ENCODE results near the gene OR6C68. TPM values are rescaled to one million over a fixed set of nuclear protein-coding genes. Genes with fewer than 3 reads are reported as not detected.

The OR6C68 gene
- total and polyA plus RNA-seq, 9 of the 15 experiments (the other 6 are each of a cell fraction or from before 2014, with no cell fraction given), result not detected

DNA sequence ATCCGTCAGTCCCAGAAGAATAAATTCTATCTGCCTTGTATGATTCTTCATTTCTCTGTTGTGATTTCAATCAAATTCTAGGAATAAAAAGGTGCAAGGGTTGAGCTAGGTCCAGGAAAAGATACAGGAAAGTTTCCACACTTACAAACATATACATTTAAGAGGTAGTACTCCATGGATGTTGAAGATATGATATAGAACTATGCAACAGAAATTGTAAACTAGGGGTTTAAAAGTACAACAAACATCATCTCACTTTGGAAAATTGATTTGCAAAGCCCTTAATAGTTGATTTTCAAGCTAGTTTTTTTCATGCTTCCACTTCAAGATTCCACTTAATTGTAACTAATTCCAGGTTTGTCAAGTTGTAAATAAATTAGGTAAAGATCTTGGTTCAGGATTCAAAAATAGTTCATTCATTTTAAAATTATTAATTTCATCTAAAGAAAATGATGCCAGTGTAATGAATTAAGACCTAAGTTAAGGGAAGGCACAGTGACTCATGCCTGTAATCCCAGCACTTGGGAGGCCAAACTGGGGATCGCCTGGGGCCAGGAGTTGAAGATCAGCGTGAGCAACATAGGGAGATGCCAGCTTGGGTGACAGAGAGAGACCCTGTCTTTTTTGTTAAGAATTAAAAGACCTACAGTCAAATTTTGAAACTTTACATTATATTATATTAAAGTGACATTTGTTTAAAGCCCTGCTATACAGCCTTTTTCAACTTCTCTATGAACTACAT, 21.9 kb upstream of the OR6C68 start, which contains the start of gene OR6C70:
Gene OR6C70 (minus strand): TSS at position 51 of the 742 bp plus-strand sequence. CDS start 0 bp downstream, at position 51.
- Histone ChIP-seq H3K4me2 (ENCODE audit: insufficient read depth, low read length) (no peak within 1 kb of the TSS), H3K27ac (ENCODE audit: extremely low read depth, low read depth, low read length) (no peak within 1 kb of the TSS), H3K9me1 (ENCODE audit: control insufficient read depth, insufficient read depth, low read length) (no peaks in the 10 kb centered on the region), H3K4me3 (no peak within 1 kb of the TSS), H3K9ac (ENCODE audit: insufficient read depth in 1 of 2, low read depth in 2 of 2, low read length in 2 of 2) (no peak within 1 kb of the TSS), H3K27me3 (ENCODE audit: control insufficient read depth in 2 of 2, insufficient read depth in 2 of 2, low read length in 2 of 2) (no peaks in the 10 kb centered on the region; a peak in 1 of 5 replicates), H3K36me3 (ENCODE audit: control insufficient read depth, insufficient read depth, low read length) (no peaks in the 10 kb centered on the region), H3K9me3 (replicated peaks; ENCODE audit: control insufficient read depth, insufficient read depth, low read depth, low read length) (no peaks in the 10 kb centered on the region), H3K4me1 (replicated peaks in 1 of 2; ENCODE audit: control insufficient read depth in 2 of 2, insufficient read depth in 2 of 2, low read length in 2 of 2) (no peaks in the 10 kb centered on the region), H4K20me1 (replicated peaks; ENCODE audit: control insufficient read depth, insufficient read depth, low read length) (no peaks in the 10 kb centered on the region), H3K79me2 (ENCODE audit: control insufficient read depth, insufficient read depth, low read length) (no peaks in the 10 kb centered on the region), H2AFZ (ENCODE audit: low read depth, low read length) (no peak within 1 kb of the TSS)
- 0% methylated on average over 3 of the region's 3 CpGs for WGBS (ENCODE audit: insufficient coverage, low coverage, missing lambda C conversion rate)
- TF ChIP-seq U2AF2 (optimal IDR thresholded peaks at IDR 0.05; ENCODE audit: low read depth, low read length) (no peak), ZNF76 (CRISPR knock-in tag; IDR thresholded peaks at IDR 0.05; ENCODE audit: borderline replicate concordance) (no peak), SMARCA5 (IDR thresholded peaks at IDR 0.05) (no peak)
- TF ChIP-seq, protein P1, sequence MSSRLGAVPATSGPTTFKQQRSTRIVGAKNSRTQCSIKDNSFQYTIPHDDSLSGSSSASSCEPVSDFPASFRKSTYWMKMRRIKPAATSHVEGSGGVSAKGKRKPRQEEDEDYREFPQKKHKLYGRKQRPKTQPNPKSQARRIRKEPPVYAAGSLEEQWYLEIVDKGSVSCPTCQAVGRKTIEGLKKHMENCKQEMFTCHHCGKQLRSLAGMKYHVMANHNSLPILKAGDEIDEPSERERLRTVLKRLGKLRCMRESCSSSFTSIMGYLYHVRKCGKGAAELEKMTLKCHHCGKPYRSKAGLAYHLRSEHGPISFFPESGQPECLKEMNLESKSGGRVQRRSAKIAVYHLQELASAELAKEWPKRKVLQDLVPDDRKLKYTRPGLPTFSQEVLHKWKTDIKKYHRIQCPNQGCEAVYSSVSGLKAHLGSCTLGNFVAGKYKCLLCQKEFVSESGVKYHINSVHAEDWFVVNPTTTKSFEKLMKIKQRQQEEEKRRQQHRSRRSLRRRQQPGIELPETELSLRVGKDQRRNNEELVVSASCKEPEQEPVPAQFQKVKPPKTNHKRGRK (tag; IDR thresholded peaks at IDR 0.05), result no peak
- TF ChIP-seq, protein P2, sequence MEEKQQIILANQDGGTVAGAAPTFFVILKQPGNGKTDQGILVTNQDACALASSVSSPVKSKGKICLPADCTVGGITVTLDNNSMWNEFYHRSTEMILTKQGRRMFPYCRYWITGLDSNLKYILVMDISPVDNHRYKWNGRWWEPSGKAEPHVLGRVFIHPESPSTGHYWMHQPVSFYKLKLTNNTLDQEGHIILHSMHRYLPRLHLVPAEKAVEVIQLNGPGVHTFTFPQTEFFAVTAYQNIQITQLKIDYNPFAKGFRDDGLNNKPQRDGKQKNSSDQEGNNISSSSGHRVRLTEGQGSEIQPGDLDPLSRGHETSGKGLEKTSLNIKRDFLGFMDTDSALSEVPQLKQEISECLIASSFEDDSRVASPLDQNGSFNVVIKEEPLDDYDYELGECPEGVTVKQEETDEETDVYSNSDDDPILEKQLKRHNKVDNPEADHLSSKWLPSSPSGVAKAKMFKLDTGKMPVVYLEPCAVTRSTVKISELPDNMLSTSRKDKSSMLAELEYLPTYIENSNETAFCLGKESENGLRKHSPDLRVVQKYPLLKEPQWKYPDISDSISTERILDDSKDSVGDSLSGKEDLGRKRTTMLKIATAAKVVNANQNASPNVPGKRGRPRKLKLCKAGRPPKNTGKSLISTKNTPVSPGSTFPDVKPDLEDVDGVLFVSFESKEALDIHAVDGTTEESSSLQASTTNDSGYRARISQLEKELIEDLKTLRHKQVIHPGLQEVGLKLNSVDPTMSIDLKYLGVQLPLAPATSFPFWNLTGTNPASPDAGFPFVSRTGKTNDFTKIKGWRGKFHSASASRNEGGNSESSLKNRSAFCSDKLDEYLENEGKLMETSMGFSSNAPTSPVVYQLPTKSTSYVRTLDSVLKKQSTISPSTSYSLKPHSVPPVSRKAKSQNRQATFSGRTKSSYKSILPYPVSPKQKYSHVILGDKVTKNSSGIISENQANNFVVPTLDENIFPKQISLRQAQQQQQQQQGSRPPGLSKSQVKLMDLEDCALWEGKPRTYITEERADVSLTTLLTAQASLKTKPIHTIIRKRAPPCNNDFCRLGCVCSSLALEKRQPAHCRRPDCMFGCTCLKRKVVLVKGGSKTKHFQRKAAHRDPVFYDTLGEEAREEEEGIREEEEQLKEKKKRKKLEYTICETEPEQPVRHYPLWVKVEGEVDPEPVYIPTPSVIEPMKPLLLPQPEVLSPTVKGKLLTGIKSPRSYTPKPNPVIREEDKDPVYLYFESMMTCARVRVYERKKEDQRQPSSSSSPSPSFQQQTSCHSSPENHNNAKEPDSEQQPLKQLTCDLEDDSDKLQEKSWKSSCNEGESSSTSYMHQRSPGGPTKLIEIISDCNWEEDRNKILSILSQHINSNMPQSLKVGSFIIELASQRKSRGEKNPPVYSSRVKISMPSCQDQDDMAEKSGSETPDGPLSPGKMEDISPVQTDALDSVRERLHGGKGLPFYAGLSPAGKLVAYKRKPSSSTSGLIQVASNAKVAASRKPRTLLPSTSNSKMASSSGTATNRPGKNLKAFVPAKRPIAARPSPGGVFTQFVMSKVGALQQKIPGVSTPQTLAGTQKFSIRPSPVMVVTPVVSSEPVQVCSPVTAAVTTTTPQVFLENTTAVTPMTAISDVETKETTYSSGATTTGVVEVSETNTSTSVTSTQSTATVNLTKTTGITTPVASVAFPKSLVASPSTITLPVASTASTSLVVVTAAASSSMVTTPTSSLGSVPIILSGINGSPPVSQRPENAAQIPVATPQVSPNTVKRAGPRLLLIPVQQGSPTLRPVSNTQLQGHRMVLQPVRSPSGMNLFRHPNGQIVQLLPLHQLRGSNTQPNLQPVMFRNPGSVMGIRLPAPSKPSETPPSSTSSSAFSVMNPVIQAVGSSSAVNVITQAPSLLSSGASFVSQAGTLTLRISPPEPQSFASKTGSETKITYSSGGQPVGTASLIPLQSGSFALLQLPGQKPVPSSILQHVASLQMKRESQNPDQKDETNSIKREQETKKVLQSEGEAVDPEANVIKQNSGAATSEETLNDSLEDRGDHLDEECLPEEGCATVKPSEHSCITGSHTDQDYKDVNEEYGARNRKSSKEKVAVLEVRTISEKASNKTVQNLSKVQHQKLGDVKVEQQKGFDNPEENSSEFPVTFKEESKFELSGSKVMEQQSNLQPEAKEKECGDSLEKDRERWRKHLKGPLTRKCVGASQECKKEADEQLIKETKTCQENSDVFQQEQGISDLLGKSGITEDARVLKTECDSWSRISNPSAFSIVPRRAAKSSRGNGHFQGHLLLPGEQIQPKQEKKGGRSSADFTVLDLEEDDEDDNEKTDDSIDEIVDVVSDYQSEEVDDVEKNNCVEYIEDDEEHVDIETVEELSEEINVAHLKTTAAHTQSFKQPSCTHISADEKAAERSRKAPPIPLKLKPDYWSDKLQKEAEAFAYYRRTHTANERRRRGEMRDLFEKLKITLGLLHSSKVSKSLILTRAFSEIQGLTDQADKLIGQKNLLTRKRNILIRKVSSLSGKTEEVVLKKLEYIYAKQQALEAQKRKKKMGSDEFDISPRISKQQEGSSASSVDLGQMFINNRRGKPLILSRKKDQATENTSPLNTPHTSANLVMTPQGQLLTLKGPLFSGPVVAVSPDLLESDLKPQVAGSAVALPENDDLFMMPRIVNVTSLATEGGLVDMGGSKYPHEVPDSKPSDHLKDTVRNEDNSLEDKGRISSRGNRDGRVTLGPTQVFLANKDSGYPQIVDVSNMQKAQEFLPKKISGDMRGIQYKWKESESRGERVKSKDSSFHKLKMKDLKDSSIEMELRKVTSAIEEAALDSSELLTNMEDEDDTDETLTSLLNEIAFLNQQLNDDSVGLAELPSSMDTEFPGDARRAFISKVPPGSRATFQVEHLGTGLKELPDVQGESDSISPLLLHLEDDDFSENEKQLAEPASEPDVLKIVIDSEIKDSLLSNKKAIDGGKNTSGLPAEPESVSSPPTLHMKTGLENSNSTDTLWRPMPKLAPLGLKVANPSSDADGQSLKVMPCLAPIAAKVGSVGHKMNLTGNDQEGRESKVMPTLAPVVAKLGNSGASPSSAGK (IDR thresholded peaks at IDR 0.05), result no peak
- TF ChIP-seq, protein P3, sequence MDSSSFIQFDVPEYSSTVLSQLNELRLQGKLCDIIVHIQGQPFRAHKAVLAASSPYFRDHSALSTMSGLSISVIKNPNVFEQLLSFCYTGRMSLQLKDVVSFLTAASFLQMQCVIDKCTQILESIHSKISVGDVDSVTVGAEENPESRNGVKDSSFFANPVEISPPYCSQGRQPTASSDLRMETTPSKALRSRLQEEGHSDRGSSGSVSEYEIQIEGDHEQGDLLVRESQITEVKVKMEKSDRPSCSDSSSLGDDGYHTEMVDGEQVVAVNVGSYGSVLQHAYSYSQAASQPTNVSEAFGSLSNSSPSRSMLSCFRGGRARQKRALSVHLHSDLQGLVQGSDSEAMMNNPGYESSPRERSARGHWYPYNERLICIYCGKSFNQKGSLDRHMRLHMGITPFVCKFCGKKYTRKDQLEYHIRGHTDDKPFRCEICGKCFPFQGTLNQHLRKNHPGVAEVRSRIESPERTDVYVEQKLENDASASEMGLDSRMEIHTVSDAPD (CRISPR knock-in tag; IDR thresholded peaks at IDR 0.05), result no peak
- FAIRE-seq, result no peak
- no TSS peak for BruUV-seq (replicated peaks)
- in situ Hi-C loops (cut with MboI) (no loop called here), intact Hi-C loops (cut with micrococcal nuclease) (no loop called here)
- no peak for ATAC-seq
- no peak for DNase-seq (ENCODE audit: extremely low read depth in 1 of 4, low spot score in 3 of 4)
- CTCF ChIA-PET (ENCODE audit: low intra/inter-chr PET ratio), result no interaction called here
- POLR2A ChIA-PET, result interaction anchor here (1.4 kb wide), 1 partner anchor 10 kb away, joined by 5 read pairs; no protein-coding TSS in a partner anchor

Data from K562 (cell line).